ENCODE results near the gene RALGAPB. TPM values are rescaled to one million over a fixed set of nuclear protein-coding genes. Genes with fewer than 3 reads are reported as not detected.

The RALGAPB gene
- total and polyA plus RNA-seq, 2 of the 13 experiments (the other 11 are each of a cell fraction or from before 2014, with no cell fraction given) = 17.6 to 30.6 TPM

DNA sequence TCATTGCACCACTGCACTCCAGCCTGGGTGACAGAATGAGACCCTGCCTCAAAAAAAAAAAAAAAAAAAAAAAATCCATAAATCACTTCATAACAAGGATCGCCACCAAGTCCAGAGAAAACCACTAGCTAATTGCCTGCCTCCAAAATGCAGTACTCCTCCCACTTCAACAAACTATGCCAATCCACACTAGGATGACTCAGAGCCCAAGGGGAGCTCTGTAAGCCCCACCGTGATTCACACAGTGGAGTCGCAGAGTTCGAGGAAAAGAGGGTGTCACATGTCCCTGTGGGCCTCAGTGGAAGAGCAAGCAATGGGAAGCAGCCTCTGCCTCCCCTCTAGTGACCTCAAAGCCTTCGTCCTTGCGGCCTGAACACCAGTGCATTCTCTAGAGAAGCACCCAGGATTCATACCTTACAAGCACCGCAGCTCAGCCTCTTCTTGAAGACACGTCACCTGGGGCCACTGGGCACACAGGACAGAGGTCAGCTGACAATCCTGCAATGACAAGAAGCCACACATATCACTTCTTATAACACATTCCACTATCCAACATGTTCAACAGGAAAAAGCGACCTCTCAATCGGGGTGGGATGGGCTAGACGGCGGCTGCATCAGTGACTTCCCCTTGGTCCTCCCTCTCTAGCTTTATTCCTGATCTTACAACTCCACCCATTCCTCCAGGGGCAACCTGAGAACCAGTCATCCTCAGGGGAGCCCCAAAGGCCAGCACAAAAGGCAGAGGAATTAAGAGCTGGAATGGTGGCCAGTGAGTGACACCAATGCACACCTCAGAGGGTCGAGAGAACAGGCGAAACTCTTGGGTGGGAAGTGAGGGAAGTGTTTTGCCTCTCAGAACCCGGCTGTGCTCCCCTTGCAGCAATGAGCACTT, 46.4 kb upstream of the RALGAPB start (continued):
- TF ChIP-seq, protein P1, sequence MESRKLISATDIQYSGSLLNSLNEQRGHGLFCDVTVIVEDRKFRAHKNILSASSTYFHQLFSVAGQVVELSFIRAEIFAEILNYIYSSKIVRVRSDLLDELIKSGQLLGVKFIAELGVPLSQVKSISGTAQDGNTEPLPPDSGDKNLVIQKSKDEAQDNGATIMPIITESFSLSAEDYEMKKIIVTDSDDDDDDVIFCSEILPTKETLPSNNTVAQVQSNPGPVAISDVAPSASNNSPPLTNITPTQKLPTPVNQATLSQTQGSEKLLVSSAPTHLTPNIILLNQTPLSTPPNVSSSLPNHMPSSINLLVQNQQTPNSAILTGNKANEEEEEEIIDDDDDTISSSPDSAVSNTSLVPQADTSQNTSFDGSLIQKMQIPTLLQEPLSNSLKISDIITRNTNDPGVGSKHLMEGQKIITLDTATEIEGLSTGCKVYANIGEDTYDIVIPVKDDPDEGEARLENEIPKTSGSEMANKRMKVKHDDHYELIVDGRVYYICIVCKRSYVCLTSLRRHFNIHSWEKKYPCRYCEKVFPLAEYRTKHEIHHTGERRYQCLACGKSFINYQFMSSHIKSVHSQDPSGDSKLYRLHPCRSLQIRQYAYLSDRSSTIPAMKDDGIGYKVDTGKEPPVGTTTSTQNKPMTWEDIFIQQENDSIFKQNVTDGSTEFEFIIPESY (CRISPR knock-in tag; IDR thresholded peaks at IDR 0.05) = no peak
- TF ChIP-seq, protein P2, sequence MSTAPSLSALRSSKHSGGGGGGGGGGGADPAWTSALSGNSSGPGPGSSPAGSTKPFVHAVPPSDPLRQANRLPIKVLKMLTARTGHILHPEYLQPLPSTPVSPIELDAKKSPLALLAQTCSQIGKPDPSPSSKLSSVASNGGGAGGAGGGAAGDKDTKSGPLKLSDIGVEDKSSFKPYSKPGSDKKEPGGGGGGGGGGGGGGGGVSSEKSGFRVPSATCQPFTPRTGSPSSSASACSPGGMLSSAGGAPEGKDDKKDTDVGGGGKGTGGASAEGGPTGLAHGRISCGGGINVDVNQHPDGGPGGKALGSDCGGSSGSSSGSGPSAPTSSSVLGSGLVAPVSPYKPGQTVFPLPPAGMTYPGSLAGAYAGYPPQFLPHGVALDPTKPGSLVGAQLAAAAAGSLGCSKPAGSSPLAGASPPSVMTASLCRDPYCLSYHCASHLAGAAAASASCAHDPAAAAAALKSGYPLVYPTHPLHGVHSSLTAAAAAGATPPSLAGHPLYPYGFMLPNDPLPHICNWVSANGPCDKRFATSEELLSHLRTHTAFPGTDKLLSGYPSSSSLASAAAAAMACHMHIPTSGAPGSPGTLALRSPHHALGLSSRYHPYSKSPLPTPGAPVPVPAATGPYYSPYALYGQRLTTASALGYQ (CRISPR knock-in tag; IDR thresholded peaks at IDR 0.05) = no peak
- TF ChIP-seq POLR2G (IDR thresholded peaks at IDR 0.05; ENCODE audit: low read depth, low read length) (peak; percentile 27), POLR2A (IDR thresholded peaks at IDR 0.05; ENCODE audit: insufficient read depth in 1 of 2, low read depth in 2 of 2, low read length in 2 of 2) (peak; percentile 33 to 42; a peak in 2 of 4 replicates), MYC (CRISPR knock-in tag; IDR thresholded peaks at IDR 0.05; ENCODE audit: borderline replicate concordance) (0 out of 2 replicates have a peak, but pooled peaks have one; percentile 22), SIN3B (IDR thresholded peaks at IDR 0.05; ENCODE audit: low read length) (no peak), SAP130 (CRISPR knock-in tag; IDR thresholded peaks at IDR 0.05; ENCODE audit: low read depth) (no peak), ZNF605 (CRISPR knock-in tag; IDR thresholded peaks at IDR 0.05) (0 out of 2 replicates have a peak, but pooled peaks have one; percentile 29), ZSCAN12 (CRISPR knock-in tag; IDR thresholded peaks at IDR 0.05) (no peak), ZNF484 (CRISPR knock-in tag; IDR thresholded peaks at IDR 0.05; ENCODE audit: borderline replicate concordance, low read depth) (no peak), ZFP36L1 (CRISPR knock-in tag; IDR thresholded peaks at IDR 0.05) (no peak), REL (CRISPR knock-in tag; conservative IDR thresholded peaks at IDR 0.05) (no peak), ZNF225 (CRISPR knock-in tag; IDR thresholded peaks at IDR 0.05) (no peak), ZNF746 (CRISPR knock-in tag; IDR thresholded peaks at IDR 0.05) (no peak), NRL (CRISPR knock-in tag; IDR thresholded peaks at IDR 0.05; ENCODE audit: borderline replicate concordance) (0 out of 2 replicates have a peak, but pooled peaks have one; percentile 25)
- TF ChIP-seq, protein P3, sequence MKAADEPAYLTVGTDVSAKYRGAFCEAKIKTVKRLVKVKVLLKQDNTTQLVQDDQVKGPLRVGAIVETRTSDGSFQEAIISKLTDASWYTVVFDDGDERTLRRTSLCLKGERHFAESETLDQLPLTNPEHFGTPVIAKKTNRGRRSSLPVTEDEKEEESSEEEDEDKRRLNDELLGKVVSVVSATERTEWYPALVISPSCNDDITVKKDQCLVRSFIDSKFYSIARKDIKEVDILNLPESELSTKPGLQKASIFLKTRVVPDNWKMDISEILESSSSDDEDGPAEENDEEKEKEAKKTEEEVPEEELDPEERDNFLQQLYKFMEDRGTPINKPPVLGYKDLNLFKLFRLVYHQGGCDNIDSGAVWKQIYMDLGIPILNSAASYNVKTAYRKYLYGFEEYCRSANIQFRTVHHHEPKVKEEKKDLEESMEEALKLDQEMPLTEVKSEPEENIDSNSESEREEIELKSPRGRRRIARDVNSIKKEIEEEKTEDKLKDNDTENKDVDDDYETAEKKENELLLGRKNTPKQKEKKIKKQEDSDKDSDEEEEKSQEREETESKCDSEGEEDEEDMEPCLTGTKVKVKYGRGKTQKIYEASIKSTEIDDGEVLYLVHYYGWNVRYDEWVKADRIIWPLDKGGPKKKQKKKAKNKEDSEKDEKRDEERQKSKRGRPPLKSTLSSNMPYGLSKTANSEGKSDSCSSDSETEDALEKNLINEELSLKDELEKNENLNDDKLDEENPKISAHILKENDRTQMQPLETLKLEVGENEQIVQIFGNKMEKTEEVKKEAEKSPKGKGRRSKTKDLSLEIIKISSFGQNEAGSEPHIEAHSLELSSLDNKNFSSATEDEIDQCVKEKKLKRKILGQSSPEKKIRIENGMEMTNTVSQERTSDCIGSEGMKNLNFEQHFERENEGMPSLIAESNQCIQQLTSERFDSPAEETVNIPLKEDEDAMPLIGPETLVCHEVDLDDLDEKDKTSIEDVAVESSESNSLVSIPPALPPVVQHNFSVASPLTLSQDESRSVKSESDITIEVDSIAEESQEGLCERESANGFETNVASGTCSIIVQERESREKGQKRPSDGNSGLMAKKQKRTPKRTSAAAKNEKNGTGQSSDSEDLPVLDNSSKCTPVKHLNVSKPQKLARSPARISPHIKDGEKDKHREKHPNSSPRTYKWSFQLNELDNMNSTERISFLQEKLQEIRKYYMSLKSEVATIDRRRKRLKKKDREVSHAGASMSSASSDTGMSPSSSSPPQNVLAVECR (CRISPR knock-in tag; IDR thresholded peaks at IDR 0.05; ENCODE audit: borderline replicate concordance) = peak; percentile 19; the same call in 1 of the 2 replicates
- TF ChIP-seq, protein P4, sequence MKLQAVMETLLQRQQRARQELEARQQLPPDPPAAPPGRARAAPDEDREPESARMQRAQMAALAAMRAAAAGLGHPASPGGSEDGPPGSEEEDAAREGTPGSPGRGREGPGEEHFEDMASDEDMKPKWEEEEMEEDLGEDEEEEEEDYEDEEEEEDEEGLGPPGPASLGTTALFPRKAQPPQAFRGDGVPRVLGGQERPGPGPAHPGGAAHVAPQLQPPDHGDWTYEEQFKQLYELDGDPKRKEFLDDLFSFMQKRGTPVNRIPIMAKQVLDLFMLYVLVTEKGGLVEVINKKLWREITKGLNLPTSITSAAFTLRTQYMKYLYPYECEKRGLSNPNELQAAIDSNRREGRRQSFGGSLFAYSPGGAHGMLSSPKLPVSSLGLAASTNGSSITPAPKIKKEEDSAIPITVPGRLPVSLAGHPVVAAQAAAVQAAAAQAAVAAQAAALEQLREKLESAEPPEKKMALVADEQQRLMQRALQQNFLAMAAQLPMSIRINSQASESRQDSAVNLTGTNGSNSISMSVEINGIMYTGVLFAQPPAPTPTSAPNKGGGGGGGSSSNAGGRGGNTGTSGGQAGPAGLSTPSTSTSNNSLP (IDR thresholded peaks at IDR 0.05; ENCODE audit: low read depth, low read length) = no peak
- TF ChIP-seq, protein P5, sequence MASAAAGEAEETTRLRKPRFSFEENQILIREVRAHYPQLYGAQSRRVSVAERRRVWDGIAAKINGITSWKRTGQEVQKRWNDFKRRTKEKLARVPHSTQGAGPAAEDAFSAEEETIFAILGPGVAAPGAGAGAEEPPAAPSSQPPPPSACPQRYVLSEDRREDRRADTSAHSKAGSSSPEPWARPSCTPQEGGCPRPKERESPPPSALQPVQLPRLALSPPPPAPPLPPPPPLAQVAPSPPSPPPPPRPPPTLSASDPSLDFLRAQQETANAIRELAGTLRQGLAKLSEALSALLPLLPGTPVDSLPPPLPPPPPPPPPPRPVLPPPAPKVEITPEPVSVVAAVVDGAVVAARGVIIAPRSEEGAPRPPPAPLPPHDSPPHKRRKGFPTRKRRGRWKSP (CRISPR knock-in tag; IDR thresholded peaks at IDR 0.05) = no peak
